Endodermal cell (in vitro differentiated cells): ENCODE results near the gene CLSTN1. TPM values are rescaled to one million over a fixed set of nuclear protein-coding genes. Genes with fewer than 3 reads are reported as not detected.
A peak's percentile ranks its signal among the peaks of the same experiment; 100 is the strongest.

Experiments used
- DNase-seq: peaks from one replicate; pipeline ENCODE4 v3.0.0-alpha.2; 2017
- H3K27ac ChIP-seq: 2 replicates; pipeline ENCODE4 v1.5.1; 2013; ENCODE audit warnings: mild to moderate bottlenecking, low read depth, low read length, moderate library complexity
- H3K27me3 ChIP-seq: 2 replicates; pipeline ENCODE4 v1.6.1; 2013; ENCODE audit warnings: mild to moderate bottlenecking, low read length, moderate library complexity; ENCODE audit not compliant: insufficient read depth, control insufficient read depth, poor library complexity, severe bottlenecking
- H3K36me3 ChIP-seq: 2 replicates; pipeline ENCODE4 v1.7.0; 2013; ENCODE audit warnings: mild to moderate bottlenecking, low read length, moderate library complexity; ENCODE audit not compliant: control insufficient read depth, insufficient read depth
- H3K4me1 ChIP-seq: one replicate; pipeline ENCODE4 v1.7.0; 2013; ENCODE audit warnings: low read length; ENCODE audit not compliant: control insufficient read depth, insufficient read depth
- H3K4me3 ChIP-seq: 2 replicates; pipeline ENCODE4 v1.5.1; 2013; ENCODE audit warnings: mild to moderate bottlenecking, low read length, moderate library complexity
- H3K9ac ChIP-seq: 2 replicates; pipeline ENCODE4 v1.6.1; 2013; ENCODE audit warnings: mild to moderate bottlenecking, low read length, moderate library complexity; ENCODE audit not compliant: poor library complexity, severe bottlenecking; ENCODE audit errors: extremely low read depth
- H3K9me3 ChIP-seq: 2 replicates; pipeline ENCODE4 v1.6.1; 2013; ENCODE audit warnings: mild to moderate bottlenecking, low read length, moderate library complexity; ENCODE audit not compliant: control insufficient read depth
- H3K27ac Mint-ChIP-seq: 2 replicates; pipeline ENCODE4 v1.8.0; 2020; ENCODE audit warnings: mixed read lengths
- H3K27me3 Mint-ChIP-seq: 2 replicates; pipeline ENCODE4 v1.8.0; 2021; ENCODE audit warnings: mild to moderate bottlenecking, mixed read lengths; ENCODE audit not compliant: insufficient read depth
- H3K36me3 Mint-ChIP-seq: 2 replicates; pipeline ENCODE4 v1.8.0; 2020; ENCODE audit warnings: low read depth, mixed read lengths
- H3K4me1 Mint-ChIP-seq: 2 replicates; pipeline ENCODE4 v1.8.0; 2020; ENCODE audit warnings: mixed read lengths
- H3K4me3 Mint-ChIP-seq: 2 replicates; pipeline ENCODE4 v1.8.0; 2020; ENCODE audit warnings: mild to moderate bottlenecking, moderate library complexity, mixed read lengths
- H3K9me3 Mint-ChIP-seq: 2 replicates; pipeline ENCODE4 v1.8.0; 2020; ENCODE audit warnings: mild to moderate bottlenecking, mixed read lengths
- WGBS, 2 experiments: methylation state at CpG; one replicate each; pipeline versions ENCODE4 v1.1.5 to v1.1.7; 2013; ENCODE audit warnings: missing lambda C conversion rate in 2 of 2, mixed read lengths in 1 of 2; ENCODE audit not compliant: insufficient coverage in 1 of 2, insufficient read length in 1 of 2; 5-methylcytosine and 5-hydroxymethylcytosine counted together
- total RNA-seq, 2 donors: library from RNA; stranded (reverse); fragmentation: NEBNext Ultra II Directional in 1 of 2; extraction: Animal tissue kit (Norgen Biotek cat#: 25700) in 1 of 2; gene quantifications; 2 replicates in 1 of 2; 3 replicates in 1 of 2; pipeline ENCODE4 v1.2.1, GENCODE V29; 2021
- TF ChIP-seq, protein P1 (sequence below): fragments of 200-600 bp; sonication (generic); conservative IDR thresholded peaks from 2 replicates; pipeline ENCODE4 v1.5.0; 2021; ENCODE audit warnings: antibody characterized with exemption, mild to moderate bottlenecking

CLSTN1 gene
- total RNA-seq, 2 donors from 2014 or later: 96.6 to 116 TPM

DNA sequence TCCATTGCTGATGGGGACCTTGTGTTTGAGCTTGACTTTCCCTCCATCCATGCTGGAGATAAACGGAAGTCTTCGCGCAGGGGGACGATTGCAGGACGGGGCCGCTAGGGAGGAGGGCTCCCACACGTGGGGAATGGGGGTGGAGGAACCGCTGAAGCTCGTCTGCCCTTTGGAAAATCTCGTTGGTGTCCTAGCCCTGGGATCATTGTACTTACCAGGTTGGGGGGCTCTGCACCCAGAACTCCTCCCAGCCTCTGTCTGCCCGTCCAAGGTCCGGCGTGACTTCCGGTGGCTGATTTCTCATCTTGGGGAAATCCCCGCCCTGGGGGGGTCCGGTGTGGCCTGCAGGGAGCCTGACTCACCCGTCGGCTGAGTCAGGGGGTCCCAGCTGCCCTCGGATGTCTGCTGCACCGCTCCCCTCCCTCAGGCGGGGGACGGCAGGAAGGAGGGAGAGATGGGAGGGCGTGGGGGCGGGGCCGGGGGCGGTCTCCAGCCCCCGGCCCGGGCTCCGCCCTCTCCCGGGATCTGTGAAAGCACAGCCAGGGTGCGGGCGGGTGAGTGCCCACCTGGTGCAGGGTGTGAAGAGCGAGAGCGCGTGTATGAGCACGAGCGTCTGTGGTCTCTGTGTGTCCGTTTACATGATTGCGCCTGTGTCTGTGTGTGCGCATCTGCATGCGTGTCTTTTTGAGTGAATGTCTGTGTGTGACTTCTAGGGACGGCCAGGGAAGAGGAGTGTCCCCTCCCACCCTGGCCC, 136.5 kb downstream of the CLSTN1 start:
- H3K36me3 ChIP-seq: no peaks in the 10 kb centered on the region
- TF ChIP-seq, protein P1, sequence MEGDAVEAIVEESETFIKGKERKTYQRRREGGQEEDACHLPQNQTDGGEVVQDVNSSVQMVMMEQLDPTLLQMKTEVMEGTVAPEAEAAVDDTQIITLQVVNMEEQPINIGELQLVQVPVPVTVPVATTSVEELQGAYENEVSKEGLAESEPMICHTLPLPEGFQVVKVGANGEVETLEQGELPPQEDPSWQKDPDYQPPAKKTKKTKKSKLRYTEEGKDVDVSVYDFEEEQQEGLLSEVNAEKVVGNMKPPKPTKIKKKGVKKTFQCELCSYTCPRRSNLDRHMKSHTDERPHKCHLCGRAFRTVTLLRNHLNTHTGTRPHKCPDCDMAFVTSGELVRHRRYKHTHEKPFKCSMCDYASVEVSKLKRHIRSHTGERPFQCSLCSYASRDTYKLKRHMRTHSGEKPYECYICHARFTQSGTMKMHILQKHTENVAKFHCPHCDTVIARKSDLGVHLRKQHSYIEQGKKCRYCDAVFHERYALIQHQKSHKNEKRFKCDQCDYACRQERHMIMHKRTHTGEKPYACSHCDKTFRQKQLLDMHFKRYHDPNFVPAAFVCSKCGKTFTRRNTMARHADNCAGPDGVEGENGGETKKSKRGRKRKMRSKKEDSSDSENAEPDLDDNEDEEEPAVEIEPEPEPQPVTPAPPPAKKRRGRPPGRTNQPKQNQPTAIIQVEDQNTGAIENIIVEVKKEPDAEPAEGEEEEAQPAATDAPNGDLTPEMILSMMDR: peak; percentile 54
- peak overlapping the region; percentile 72 for H3K4me3 Mint-ChIP-seq
- H3K4me1 Mint-ChIP-seq: peaks cover 11% of the 10 kb centered on the region
- no peaks in the 10 kb centered on the region for H3K9me3 ChIP-seq
- DNase-seq: peak; percentile 90
- H3K9ac ChIP-seq: no peak overlapping the region
- peaks cover 5% of the 10 kb centered on the region for H3K36me3 Mint-ChIP-seq
- no peak overlapping the region for H3K27ac ChIP-seq
- H3K27me3 ChIP-seq: peaks cover 36% of the 10 kb centered on the region
- H3K27ac Mint-ChIP-seq: peak overlapping the region; percentile 48
- peaks cover 33% of the 10 kb centered on the region for H3K27me3 Mint-ChIP-seq
- H3K4me3 ChIP-seq: peak overlapping the region; percentile 89
- 0 to 3% methylated on average over 12 to 42 of the region's 42 CpGs for WGBS, 2 experiments
- no peaks in the 10 kb centered on the region for H3K9me3 Mint-ChIP-seq
- H3K4me1 ChIP-seq: peaks cover 3% of the 10 kb centered on the region

DNA sequence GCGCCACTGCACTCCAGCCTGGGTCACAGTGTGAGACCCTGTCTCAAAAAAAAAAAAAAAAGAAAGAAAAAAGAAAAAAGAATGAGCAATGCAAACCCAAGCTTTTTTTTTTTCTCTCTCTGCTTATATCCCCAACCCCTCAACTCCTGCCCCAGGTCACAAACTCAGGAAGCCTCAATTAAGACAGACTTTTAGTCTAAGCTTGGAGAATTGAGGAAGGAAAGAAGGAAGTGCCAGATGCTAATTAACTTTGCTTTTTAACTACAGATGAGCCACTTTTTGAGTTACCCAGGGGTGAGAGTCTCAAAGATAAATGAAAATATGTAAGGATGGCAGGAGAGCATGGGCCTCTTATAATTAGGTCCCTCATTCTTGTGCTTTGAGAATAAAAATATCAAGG, 139.0 kb downstream of the CLSTN1 start:
- WGBS, 2 experiments: 80 to 83% methylated on average over 1 of the region's 1 CpG
- TF ChIP-seq, protein P1: no peak
- Histone ChIP-seq H3K9me3 (no peaks in the 10 kb centered on the region), H3K9ac (no peak overlapping the region), H3K27me3 (peaks cover 18% of the 10 kb centered on the region), H3K4me3 (no peak overlapping the region), H3K36me3 (no peaks in the 10 kb centered on the region), H3K27ac (no peak overlapping the region), H3K4me1 (peaks cover 3% of the 10 kb centered on the region)
- no peak for DNase-seq
- Mint-ChIP-seq H3K27ac (no peak overlapping the region), H3K27me3 (peaks cover 14% of the 10 kb centered on the region), H3K4me1 (no peaks in the 10 kb centered on the region), H3K36me3 (peaks cover 5% of the 10 kb centered on the region), H3K4me3 (no peak overlapping the region), H3K9me3 (no peaks in the 10 kb centered on the region)

DNA sequence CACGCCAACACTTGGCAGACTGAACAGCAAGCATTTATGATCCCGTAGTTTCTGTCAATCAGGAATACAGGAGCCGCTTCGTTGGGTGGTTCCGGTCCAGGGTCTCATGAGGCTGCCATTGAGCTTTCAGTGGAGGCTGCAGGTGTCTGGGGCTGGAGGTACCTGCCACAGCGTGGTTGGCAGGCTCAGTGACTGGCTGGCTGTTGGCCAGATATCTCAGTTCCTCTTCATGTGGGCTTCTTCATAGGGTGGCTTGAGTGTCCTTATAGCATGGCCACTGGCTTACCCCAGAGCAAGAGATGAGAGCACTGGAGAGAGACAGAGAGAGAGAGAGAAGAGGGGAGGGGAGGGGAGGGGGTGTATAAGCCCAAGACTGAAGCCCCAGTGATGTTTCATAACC, 142.9 kb downstream of the CLSTN1 start:
- Histone ChIP-seq H3K36me3 (no peaks in the 10 kb centered on the region), H3K27ac (no peak overlapping the region), H3K27me3 (no peaks in the 10 kb centered on the region), H3K9me3 (no peaks in the 10 kb centered on the region), H3K4me1 (no peaks in the 10 kb centered on the region), H3K4me3 (no peak overlapping the region), H3K9ac (no peak overlapping the region)
- TF ChIP-seq, protein P1: no peak
- Mint-ChIP-seq H3K27me3 (no peaks in the 10 kb centered on the region), H3K4me1 (peaks cover 6% of the 10 kb centered on the region), H3K27ac (no peak overlapping the region), H3K36me3 (peaks cover 5% of the 10 kb centered on the region), H3K4me3 (no peak overlapping the region), H3K9me3 (no peaks in the 10 kb centered on the region)
- WGBS, 2 experiments: 95 to 96% methylated on average over 5 to 6 of the region's 6 CpGs
- DNase-seq: no peak
